ENCODE data around the gene TEAD1. TPM values are rescaled to one million over a fixed set of nuclear protein-coding genes. Genes with fewer than 3 reads are reported as not detected.
"Not testable (repeated sequence)": the region's sequence is repeated elsewhere in the genome, so short reads cannot be mapped to it uniquely, and the experiment has no call there.

Gene TEAD1
- total and polyA plus RNA-seq, 9 donors, result 20.0 to 84.1 (median 67.6) TPM

- 86 to 88% (median 87%) methylated on average over 5 of the region's 5 CpGs for WGBS, 3 donors
Measured at GRCh38 chr11:12876988-12877387, 202.8 kb downstream of the TEAD1 start.

DNA sequence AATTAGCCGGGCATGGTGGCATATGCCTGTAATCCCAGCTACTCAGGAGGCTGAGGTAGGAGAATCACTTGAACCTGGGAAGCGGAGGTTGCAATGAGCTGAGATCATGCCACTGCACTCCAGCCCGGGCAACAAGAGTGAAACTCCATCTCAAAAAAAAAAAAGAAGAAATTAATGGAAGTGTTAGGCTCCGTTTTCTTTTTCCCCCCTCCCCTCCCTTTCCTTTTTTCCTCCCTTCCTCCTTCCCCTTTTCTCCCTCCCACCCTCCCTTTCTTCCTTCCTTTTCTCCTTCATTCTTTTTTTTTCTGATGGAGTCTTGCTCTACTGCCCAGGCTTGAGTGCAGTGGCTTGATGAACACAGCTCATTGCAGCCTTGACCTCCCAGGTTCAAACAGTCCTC, 203.3 kb downstream of the TEAD1 start:
- H3K4me1 ChIP-seq (ENCODE audit: insufficient read depth); H3K9me3 ChIP-seq; H3K27ac ChIP-seq; H3K36me3 ChIP-seq; H3K27me3 ChIP-seq; DNase-seq; H3K4me3 ChIP-seq: not testable (repeated sequence)
- WGBS, 3 donors, result 94 to 99% (median 97%) methylated on average over 4 of the region's 4 CpGs
- intact Hi-C loops (cut with DNase I), result loop anchor here in 1 of 4 donors (10.0 kb wide), 1 partner anchor 53 kb away; no protein-coding TSS in a partner anchor

More at GRCh38 chr11:12876988-12877387, 202.8 kb downstream of the TEAD1 start:
- intact Hi-C loops (cut with DNase I), result loop anchor here in 1 of 4 donors (10.0 kb wide), 1 partner anchor 52 kb away; no protein-coding TSS in a partner anchor
- H3K27ac ChIP-seq, result no peak overlapping the region
- no peaks in the 10 kb centered on the region for H3K36me3 ChIP-seq
- no peak for DNase-seq
- H3K4me3 ChIP-seq, result no peak overlapping the region
- no peaks in the 10 kb centered on the region for H3K9me3 ChIP-seq
- no peak for TF ChIP-seq CTCF (IDR thresholded peaks at IDR 0.05)
- TF ChIP-seq EP300 (IDR thresholded peaks at IDR 0.05), result no peak
- no peak for TF ChIP-seq POLR2A (IDR thresholded peaks at IDR 0.05)
- no peaks in the 10 kb centered on the region for H3K27me3 ChIP-seq
- no peaks in the 10 kb centered on the region for H3K4me1 ChIP-seq (ENCODE audit: insufficient read depth)

GRCh38 chr11:12880327-12880726, 206.1 kb downstream of the TEAD1 start:
- DNase-seq, result no peak
- intact Hi-C loops (cut with DNase I), result loop anchor here in 3 of 4 donors (5.0 to 10.0 kb wide), 2 partner anchors 53 to 206 kb away; partner anchors contain the start of gene TEAD1 (in 2 of the 3)
- no peaks in the 10 kb centered on the region for H3K9me3 ChIP-seq
- no peaks in the 10 kb centered on the region for H3K36me3 ChIP-seq
- H3K27me3 ChIP-seq, result no peaks in the 10 kb centered on the region
- WGBS, 3 donors, result 92 to 97% (median 93%) methylated on average over 6 of the region's 6 CpGs
- no peak for TF ChIP-seq EP300 (IDR thresholded peaks at IDR 0.05)
- no peak overlapping the region for H3K4me3 ChIP-seq
- no peaks in the 10 kb centered on the region for H3K4me1 ChIP-seq (ENCODE audit: insufficient read depth)
- no peak overlapping the region for H3K27ac ChIP-seq

GRCh38 chr11:12882670-12883069, 208.4 kb downstream of the TEAD1 start:
- no peaks in the 10 kb centered on the region for H3K9me3 ChIP-seq
- H3K27me3 ChIP-seq, result no peaks in the 10 kb centered on the region
- WGBS, 3 donors, result 72 to 80% (median 76%) methylated on average over 5 of the region's 5 CpGs
- intact Hi-C loops (cut with DNase I), result loop anchor here in 3 of 4 donors (5.0 to 10.0 kb wide), 2 partner anchors 55 to 208 kb away; partner anchors contain the start of gene TEAD1 (in 2 of the 3)
- no peak overlapping the region for H3K4me3 ChIP-seq
- H3K27ac ChIP-seq, result no peak overlapping the region
- TF ChIP-seq CTCF (IDR thresholded peaks at IDR 0.05) (no peak), POLR2A (IDR thresholded peaks at IDR 0.05) (no peak), EP300 (IDR thresholded peaks at IDR 0.05) (no peak)
- no peaks in the 10 kb centered on the region for H3K36me3 ChIP-seq
- no peaks in the 10 kb centered on the region for H3K4me1 ChIP-seq (ENCODE audit: insufficient read depth)
- no peak for DNase-seq

- Histone ChIP-seq H3K36me3 (no peaks in the 10 kb centered on the region), H3K27ac (no peak overlapping the region), H3K9me3 (no peaks in the 10 kb centered on the region), H3K4me3 (no peak overlapping the region), H3K4me1 (ENCODE audit: insufficient read depth) (peaks cover 6% of the 10 kb centered on the region), H3K27me3 (no peaks in the 10 kb centered on the region)
- intact Hi-C loops (cut with DNase I), result loop anchor here in 3 of 4 donors (5.0 to 10.0 kb wide), 3 partner anchors 58 to 210 kb away; partner anchors contain the start of gene TEAD1 (in 2 of the 3)
- TF ChIP-seq EP300 (IDR thresholded peaks at IDR 0.05) (no peak), POLR2A (IDR thresholded peaks at IDR 0.05) (no peak), CTCF (IDR thresholded peaks at IDR 0.05) (no peak)
- no peak for DNase-seq
- whole genome bisulfite sequencing, 3 donors, result 80 to 87% (median 84%) methylated on average over 5 of the region's 5 CpGs
Measured at GRCh38 chr11:12884751-12885318, 210.6 kb downstream of the TEAD1 start.
